A549 (cell line): Measurements from ENCODE around the gene PARP6. TPM values are rescaled to one million over a fixed set of nuclear protein-coding genes. Genes with fewer than 3 reads are reported as not detected.

Experiments used
- BCL3 ChIP-seq: fragments of >200 bp; sonication (Bioruptor Twin); formaldehyde crosslinking; IDR thresholded peaks from 3 replicates; pipeline ENCODE4 v1.6.1; 2016
- BHLHE40 ChIP-seq: IDR thresholded peaks from 2 replicates; pipeline ENCODE4 v1.6.1; 2012; ENCODE audit warnings: low read depth, low read length, inconsistent platforms
- CBX8 ChIP-seq: fragments of 200-600 bp; sonication (generic); IDR thresholded peaks from 2 replicates; pipeline ENCODE4 v1.6.1; 2016
- CHD4 ChIP-seq: fragments of 200-600 bp; sonication (generic); IDR thresholded peaks from 2 replicates; pipeline ENCODE4 v1.6.1; 2016; ENCODE audit warnings: antibody characterized with exemption, mild to moderate bottlenecking, borderline replicate concordance
- E2F6 ChIP-seq: IDR thresholded peaks from 2 replicates; pipeline ENCODE4 v1.6.1; 2012; ENCODE audit warnings: low read depth, borderline replicate concordance
- ELK1 ChIP-seq: fragments of 150-350 bp; IDR thresholded peaks from 2 replicates; pipeline ENCODE4 v1.6.1; 2014; ENCODE audit warnings: low read depth, mild to moderate bottlenecking, low read length
- EP300 ChIP-seq, 2 experiments: fragments of >200 bp; sonication (Bioruptor Twin); formaldehyde crosslinking; IDR thresholded peaks; 2 replicates in 1 of 2; 3 replicates in 1 of 2; pipeline ENCODE4 v1.6.1; 2016 to 2017
- FOXS1 ChIP-seq: fragments of 250-450 bp; sonication (Bioruptor Pico); IDR thresholded peaks from 2 replicates; pipeline ENCODE4 v1.5.0; 2020; ENCODE audit warnings: mild to moderate bottlenecking, moderate library complexity
- GATA3 ChIP-seq: IDR thresholded peaks from 2 replicates; pipeline ENCODE4 v1.6.1; 2012; ENCODE audit warnings: borderline replicate concordance
- HES2 ChIP-seq: fragments of >200 bp; sonication (Bioruptor Twin); formaldehyde crosslinking; IDR thresholded peaks from 2 replicates; pipeline ENCODE4 v1.6.1; 2016
- HEYL ChIP-seq: fragments of 250-450 bp; sonication (Bioruptor Pico); IDR thresholded peaks from 2 replicates; pipeline ENCODE4 v1.8.0; 2021; ENCODE audit warnings: mild to moderate bottlenecking, moderate library complexity
- HMGXB4 ChIP-seq: fragments of 250-450 bp; sonication (Bioruptor Pico); IDR thresholded peaks from 2 replicates; pipeline ENCODE4 v1.5.0; 2021; ENCODE audit warnings: mild to moderate bottlenecking, moderate library complexity, borderline replicate concordance
- HOXB13 ChIP-seq: fragments of 250-450 bp; sonication (Bioruptor Pico); IDR thresholded peaks from 2 replicates; pipeline ENCODE4 v1.5.0; 2020; ENCODE audit warnings: low read depth, mild to moderate bottlenecking, moderate library complexity
- JUN ChIP-seq, 2 experiments: fragments of >200 bp; sonication (Bioruptor Twin); formaldehyde crosslinking; IDR thresholded peaks; 2 replicates in 1 of 2; 3 replicates in 1 of 2; pipeline ENCODE4 v1.6.1; 2016 to 2017
- KDM1A ChIP-seq: fragments of 200-600 bp; sonication (generic); IDR thresholded peaks from 2 replicates; pipeline ENCODE4 v1.6.1; 2016; ENCODE audit warnings: low read depth, mild to moderate bottlenecking
- KDM5A ChIP-seq: fragments of 200-600 bp; sonication (generic); IDR thresholded peaks from 2 replicates; pipeline ENCODE4 v1.6.1; 2016; ENCODE audit warnings: antibody characterized with exemption, mild to moderate bottlenecking
- MAFK ChIP-seq: fragments of 450-650 bp; IDR thresholded peaks from 2 replicates; pipeline ENCODE4 v1.6.1; 2014; ENCODE audit not compliant: partially characterized antibody
- MAX ChIP-seq: IDR thresholded peaks from 2 replicates; pipeline ENCODE4 v1.6.1; 2012
- MYC ChIP-seq: IDR thresholded peaks from 2 replicates; pipeline ENCODE4 v1.6.1; 2012; ENCODE audit warnings: mild to moderate bottlenecking, inconsistent platforms, low read length, improper control_type of control experiment, borderline replicate concordance
- NPAS2 ChIP-seq: fragments of 250-450 bp; sonication (Bioruptor Pico); IDR thresholded peaks from 2 replicates; pipeline ENCODE4 v1.8.0; 2022; ENCODE audit warnings: mild to moderate bottlenecking, moderate library complexity, borderline replicate concordance
- PBX3 ChIP-seq: IDR thresholded peaks from 2 replicates; pipeline ENCODE4 v1.6.1; 2012
- PHF8 ChIP-seq: fragments of 200-600 bp; sonication (generic); IDR thresholded peaks from 2 replicates; pipeline ENCODE4 v1.6.1; 2016; ENCODE audit warnings: low read depth, mild to moderate bottlenecking, antibody characterized with exemption, moderate library complexity, borderline replicate concordance
- POLR2A ChIP-seq: IDR thresholded peaks from 2 replicates; pipeline ENCODE4 v1.6.1; 2012; ENCODE audit warnings: mild to moderate bottlenecking, low read length
- RARB ChIP-seq: fragments of 250-450 bp; sonication (Bioruptor Pico); IDR thresholded peaks from 2 replicates; pipeline ENCODE4 v1.8.0; 2021; ENCODE audit warnings: mild to moderate bottlenecking, moderate library complexity
- REST ChIP-seq: fragments of 200-600 bp; sonication (generic); IDR thresholded peaks from 2 replicates; pipeline ENCODE4 v1.6.1; 2016; ENCODE audit warnings: antibody characterized with exemption, mild to moderate bottlenecking, moderate library complexity
- RNF2 ChIP-seq: fragments of 200-600 bp; sonication (generic); IDR thresholded peaks from 2 replicates; pipeline ENCODE4 v1.6.1; 2016; ENCODE audit warnings: low read depth, mild to moderate bottlenecking, antibody characterized with exemption, moderate library complexity, borderline replicate concordance
- SREBF2 ChIP-seq: fragments of 450-650 bp; IDR thresholded peaks from 2 replicates; pipeline ENCODE4 v1.6.1; 2014; ENCODE audit warnings: mild to moderate bottlenecking, moderate library complexity
- TP53 ChIP-seq: fragments of 250-450 bp; sonication (Bioruptor Pico); IDR thresholded peaks from 2 replicates; pipeline ENCODE4 v1.5.0; 2021; ENCODE audit warnings: mild to moderate bottlenecking, moderate library complexity
- USF2 ChIP-seq: fragments of 450-650 bp; IDR thresholded peaks from 2 replicates; pipeline ENCODE4 v1.6.1; 2014; ENCODE audit warnings: antibody characterized with exemption
- ZC3H11A ChIP-seq: fragments of 450-650 bp; IDR thresholded peaks from 2 replicates; pipeline ENCODE4 v1.6.1; 2014; ENCODE audit warnings: antibody characterized with exemption, mild to moderate bottlenecking
- polyA plus RNA-seq, 4 experiments: library from polyadenylated mRNA; depleted of rRNA in 3 of 4; stranded (reverse); fragments of >200 nt; fragmentation: RNase III in 1 of 4; extraction: RNeasy Plus Mini Kit Qiagen cat#74134 plus additional on column Dnase treatment in 1 of 4; gene quantifications; 2 replicates in 3 of 4; 3 replicates in 1 of 4; pipeline ENCODE4 v1.2.3, GENCODE V29; 2011 to 2017

Gene PARP6
- polyA plus RNA-seq, 2 of the 4 experiments (the other 2 are of a cell fraction): 78.0 to 167 TPM

- no peak for TF ChIP-seq HES2
- no peak for TF ChIP-seq RNF2
- TF ChIP-seq SREBF2: no peak
- TF ChIP-seq HEYL (CRISPR knock-in tag): no peak
- TF ChIP-seq MAFK: peak; percentile 98
- peak; percentile 21; the same call in 1 of the 2 replicates for TF ChIP-seq USF2
- no peak for TF ChIP-seq REST
- no peak for TF ChIP-seq CHD4
- TF ChIP-seq ELK1: no peak
- peak; percentile 94; the same call in 2 of the 3 replicates for TF ChIP-seq BCL3
- TF ChIP-seq HMGXB4: no peak
- TF ChIP-seq KDM1A: no peak
- TF ChIP-seq FOXS1 (CRISPR knock-in tag): no peak
- no peak for TF ChIP-seq PBX3
- TF ChIP-seq MYC: no peak
- no peak for TF ChIP-seq E2F6
- TF ChIP-seq PHF8: no peak
- TF ChIP-seq ZC3H11A: no peak
- no peak; the same call in 1 of the 2 replicates for TF ChIP-seq TP53 (CRISPR knock-in tag)
- peak; percentile 97 to 99 for TF ChIP-seq JUN (IDR thresholded peaks at IDR 0.05)
- peak; percentile 62 for TF ChIP-seq MAX
- no peak for TF ChIP-seq NPAS2 (CRISPR knock-in tag)
- no peak for TF ChIP-seq BHLHE40
- no peak for TF ChIP-seq CBX8
- no peak for TF ChIP-seq KDM5A
- TF ChIP-seq RARB (CRISPR knock-in tag): no peak
- TF ChIP-seq GATA3: peak; percentile 60; the same call in 1 of the 2 replicates
- peak; percentile 36 to 66; a peak in 2 of 5 replicates for TF ChIP-seq EP300 (IDR thresholded peaks at IDR 0.05)
- 0 out of 2 replicates have a peak, but pooled peaks have one; percentile 25 for TF ChIP-seq HOXB13 (CRISPR knock-in tag)
- TF ChIP-seq POLR2A: peak; percentile 74
Observed at GRCh38 chr15:72237029-72237852, 35.1 kb downstream of the PARP6 start (continued).
